Keratinocyte (primary cell): ENCODE measurements around the gene SMC5. TPM values are rescaled to one million over a fixed set of nuclear protein-coding genes. Genes with fewer than 3 reads are reported as not detected.

Source experiments
- DNase-seq: peaks from one replicate; pipeline ENCODE4 v3.0.0-alpha.2; 2011; ENCODE audit warnings: low read depth, missing footprints, low spot score
- FAIRE-seq: peaks from 2 replicates; lab custom pipeline; 2011; peaks lifted over from hg19 to GRCh38; lab: Jason Lieb, UNC
- H2AFZ ChIP-seq: 2 replicates; pipeline ENCODE4 v1.6.0; 2012; ENCODE audit warnings: low read length, control low read depth, inconsistent platforms; ENCODE audit not compliant: control insufficient read depth
- H3K27ac ChIP-seq: 2 replicates; pipeline ENCODE4 v1.5.1; 2011; ENCODE audit warnings: low read length; ENCODE audit not compliant: control insufficient read depth, insufficient read depth
- H3K27me3 ChIP-seq: 3 replicates; pipeline ENCODE4 v1.6.0; 2011; ENCODE audit warnings: low read length; ENCODE audit not compliant: control insufficient read depth, insufficient read depth; ENCODE audit errors: extremely low read depth
- H3K36me3 ChIP-seq, 2 experiments: 2 replicates in 1 of 2; 3 replicates in 1 of 2; pipeline ENCODE4 v1.5.1; 2011; ENCODE audit warnings: low read length in 2 of 2, mild to moderate bottlenecking in 1 of 2; ENCODE audit not compliant: control insufficient read depth in 2 of 2, insufficient read depth in 2 of 2; ENCODE audit errors: extremely low read depth in 1 of 2
- H3K4me1 ChIP-seq: 3 replicates; pipeline ENCODE4 v1.5.1; 2011; ENCODE audit warnings: low read length; ENCODE audit not compliant: control insufficient read depth, insufficient read depth; ENCODE audit errors: extremely low read depth
- H3K4me2 ChIP-seq: 3 replicates; pipeline ENCODE4 v1.6.0; 2011; ENCODE audit warnings: low read depth, low read length; ENCODE audit not compliant: control insufficient read depth, insufficient read depth; ENCODE audit errors: extremely low read depth
- H3K4me3 ChIP-seq, 3 experiments: fragments of 200-600 bp in 1 of 3; sonication (generic) in 1 of 3; 2 replicates in 2 of 3; 3 replicates in 1 of 3; pipeline ENCODE4 v1.5.1; 2011 to 2016; ENCODE audit warnings: low read length in 3 of 3, mild to moderate bottlenecking in 3 of 3, control low read depth in 2 of 3, inconsistent platforms in 1 of 3, low read depth in 1 of 3, mixed read lengths in 1 of 3, mixed run types in 1 of 3, moderate library complexity in 1 of 3; ENCODE audit not compliant: control insufficient read depth in 2 of 3, insufficient read depth in 2 of 3; ENCODE audit errors: extremely low read depth in 1 of 3
- H3K79me2 ChIP-seq: 2 replicates; pipeline ENCODE4 v1.6.0; 2012; ENCODE audit warnings: low read length; ENCODE audit not compliant: control insufficient read depth, insufficient read depth
- H3K9ac ChIP-seq: 3 replicates; pipeline ENCODE4 v1.6.0; 2011; ENCODE audit warnings: low read length; ENCODE audit not compliant: control insufficient read depth, insufficient read depth; ENCODE audit errors: extremely low read depth
- H3K9me1 ChIP-seq: 3 replicates; pipeline ENCODE4 v1.6.0; 2011; ENCODE audit warnings: low read length; ENCODE audit not compliant: control insufficient read depth, insufficient read depth; ENCODE audit errors: extremely low read depth
- H3K9me3 ChIP-seq: 2 replicates; pipeline ENCODE4 v1.5.1; 2012; ENCODE audit warnings: low read depth, low read length; ENCODE audit not compliant: control insufficient read depth
- H4K20me1 ChIP-seq: 3 replicates; pipeline ENCODE4 v1.6.0; 2011; ENCODE audit warnings: low read length; ENCODE audit not compliant: control insufficient read depth, insufficient read depth; ENCODE audit errors: extremely low read depth
- EZH2 ChIP-seq: IDR thresholded peaks from one replicate; pipeline ENCODE4 v1.6.1; 2012; ENCODE audit warnings: inconsistent platforms, mild to moderate bottlenecking, low read length, moderate library complexity
- dilution Hi-C: fragments of 300-500 bp; cut with MboI; formaldehyde crosslinking; loops from one replicate; pipeline ENCODE4 v1.7.0; 2020; ENCODE audit warnings: low sequenced_read_pairs; ENCODE audit not compliant: extremely low pct_ligation_motif_present
- polyA plus RNA-seq, 5 experiments: library from polyadenylated mRNA; depleted of rRNA in 3 of 5; stranded (reverse) in 3 of 5; stranded (forward) in 1 of 5; unstranded in 1 of 5; fragments of >200 nt; gene quantifications; 1 replicate in 1 of 5; 2 replicates in 3 of 5; 3 replicates in 1 of 5; pipeline versions ENCODE4 v1.2.1 to v1.2.3, GENCODE V29; 2011 to 2012; ENCODE audit warnings: missing spikeins in 2 of 5, low read depth in 1 of 5, low replicate concordance in 1 of 5
- TF ChIP-seq, protein P1 (sequence below), 3 experiments: IDR thresholded peaks in 1 of 3; conservative IDR thresholded peaks in 1 of 3; optimal IDR thresholded peaks in 1 of 3; 2 replicates in 2 of 3; 3 replicates in 1 of 3; pipeline versions ENCODE3 to v1.5.1; 2011; ENCODE audit warnings: low read length in 3 of 3, mild to moderate bottlenecking in 3 of 3, moderate library complexity in 2 of 3, control low read depth in 1 of 3, inconsistent platforms in 1 of 3; ENCODE audit not compliant: insufficient read depth in 2 of 3; ENCODE audit errors: extremely low read depth in 1 of 3

Gene SMC5
- polyA plus RNA-seq, 1 donor (not counting 4 experiments of a cell fraction or from before 2014, with no cell fraction given): 16.5 TPM

DNA sequence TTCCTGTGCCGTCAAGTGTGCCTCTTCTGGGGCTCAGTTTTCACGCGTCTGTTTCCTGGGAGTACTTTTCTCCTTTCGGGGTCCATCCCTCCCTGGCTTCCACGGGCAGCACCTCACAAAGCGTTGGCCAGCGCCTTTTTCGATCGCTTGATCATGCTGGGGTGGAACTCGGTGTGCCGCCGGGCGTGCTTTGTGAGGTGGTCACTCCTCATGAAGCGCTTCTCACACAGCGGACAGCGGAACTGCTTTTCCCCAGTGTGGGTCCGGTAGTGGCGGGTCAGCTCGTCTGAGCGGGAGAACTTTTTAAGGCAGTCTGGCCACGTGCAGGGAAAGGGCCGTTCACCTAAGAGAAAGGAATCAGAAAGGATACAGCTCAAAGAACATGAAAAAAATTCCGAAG is 128.9 kb downstream of the SMC5 start:
- dilution Hi-C loops: no loop called here
- TF ChIP-seq, protein P1, sequence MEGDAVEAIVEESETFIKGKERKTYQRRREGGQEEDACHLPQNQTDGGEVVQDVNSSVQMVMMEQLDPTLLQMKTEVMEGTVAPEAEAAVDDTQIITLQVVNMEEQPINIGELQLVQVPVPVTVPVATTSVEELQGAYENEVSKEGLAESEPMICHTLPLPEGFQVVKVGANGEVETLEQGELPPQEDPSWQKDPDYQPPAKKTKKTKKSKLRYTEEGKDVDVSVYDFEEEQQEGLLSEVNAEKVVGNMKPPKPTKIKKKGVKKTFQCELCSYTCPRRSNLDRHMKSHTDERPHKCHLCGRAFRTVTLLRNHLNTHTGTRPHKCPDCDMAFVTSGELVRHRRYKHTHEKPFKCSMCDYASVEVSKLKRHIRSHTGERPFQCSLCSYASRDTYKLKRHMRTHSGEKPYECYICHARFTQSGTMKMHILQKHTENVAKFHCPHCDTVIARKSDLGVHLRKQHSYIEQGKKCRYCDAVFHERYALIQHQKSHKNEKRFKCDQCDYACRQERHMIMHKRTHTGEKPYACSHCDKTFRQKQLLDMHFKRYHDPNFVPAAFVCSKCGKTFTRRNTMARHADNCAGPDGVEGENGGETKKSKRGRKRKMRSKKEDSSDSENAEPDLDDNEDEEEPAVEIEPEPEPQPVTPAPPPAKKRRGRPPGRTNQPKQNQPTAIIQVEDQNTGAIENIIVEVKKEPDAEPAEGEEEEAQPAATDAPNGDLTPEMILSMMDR (optimal IDR thresholded peaks at IDR 0.05 in 1 of 3, IDR thresholded peaks at IDR 0.05 in 1 of 3, conservative IDR thresholded peaks at IDR 0.05 in 1 of 3; ENCODE audit: extremely low read depth in 1 of 3, insufficient read depth in 2 of 3, low read length in 3 of 3): no peak
- TF ChIP-seq EZH2: no peak
- Histone ChIP-seq H3K27ac (no peak overlapping the region), H3K4me3 (no peak overlapping the region), H3K4me2 (no peak overlapping the region), H3K36me3 (no peaks in the 10 kb centered on the region), H2AFZ (no peak overlapping the region), H3K9ac (no peak overlapping the region), H3K9me1 (no peaks in the 10 kb centered on the region), H3K9me3 (no peaks in the 10 kb centered on the region), H4K20me1 (peaks cover 6% of the 10 kb centered on the region), H3K4me1 (no peaks in the 10 kb centered on the region), H3K27me3 (no peaks in the 10 kb centered on the region), H3K79me2 (no peaks in the 10 kb centered on the region)
- FAIRE-seq: no peak
- DNase-seq: no peak

DNA sequence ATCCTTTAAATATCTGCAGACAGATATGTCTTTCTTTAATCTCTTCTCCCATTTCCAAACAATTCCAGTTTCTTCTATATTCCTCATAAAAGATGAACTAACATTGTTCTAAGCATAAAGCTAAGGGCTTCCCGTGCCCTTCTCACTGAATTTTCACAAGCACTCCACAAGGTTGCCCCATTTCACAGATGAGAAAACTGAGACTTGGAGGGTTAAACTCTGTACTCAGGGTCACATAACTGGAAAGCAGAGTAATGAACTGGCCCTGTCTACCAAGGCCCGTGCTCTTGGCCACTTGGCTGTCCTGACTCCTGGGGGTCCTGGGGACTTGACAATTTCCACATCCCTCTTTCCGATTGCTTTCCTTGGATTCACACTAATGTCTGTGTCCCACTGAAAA is 130.4 kb downstream of the SMC5 start:
- H3K9me1 ChIP-seq: no peaks in the 10 kb centered on the region
- dilution Hi-C loops: no loop called here
- H3K4me2 ChIP-seq: no peak overlapping the region
- H3K27ac ChIP-seq: no peak overlapping the region
- no peaks in the 10 kb centered on the region for H3K27me3 ChIP-seq
- H4K20me1 ChIP-seq: peaks cover 6% of the 10 kb centered on the region
- DNase-seq: no peak
- TF ChIP-seq, protein P1 (optimal IDR thresholded peaks at IDR 0.05 in 1 of 3, IDR thresholded peaks at IDR 0.05 in 1 of 3, conservative IDR thresholded peaks at IDR 0.05 in 1 of 3; ENCODE audit: extremely low read depth in 1 of 3, insufficient read depth in 2 of 3, low read length in 3 of 3): no peak
- TF ChIP-seq EZH2: no peak
- no peaks in the 10 kb centered on the region for H3K4me1 ChIP-seq
- FAIRE-seq: no peak
- H3K36me3 ChIP-seq: no peaks in the 10 kb centered on the region
- no peak overlapping the region for H2AFZ ChIP-seq
- H3K4me3 ChIP-seq: no peak overlapping the region
- H3K9ac ChIP-seq: no peak overlapping the region
- H3K9me3 ChIP-seq: no peaks in the 10 kb centered on the region
- no peaks in the 10 kb centered on the region for H3K79me2 ChIP-seq
